WERI-Rb-1 (cell line): ENCODE measurements around the gene RAB33A.

Source experiments
- DNase-seq: peaks from one replicate; pipeline ENCODE4 v3.0.0-alpha.2; 2020
- H3K27ac ChIP-seq: fragments of 250-450 bp; sonication (Bioruptor Pico); 2 replicates; pipeline ENCODE4 v1.5.1; 2020; ENCODE audit warnings: mild to moderate bottlenecking, moderate library complexity
- H3K27me3 ChIP-seq: fragments of 250-450 bp; sonication (Bioruptor Pico); 2 replicates; pipeline ENCODE4 v1.5.1; 2021; ENCODE audit warnings: mild to moderate bottlenecking, low read depth, moderate library complexity; ENCODE audit not compliant: insufficient read depth, severe bottlenecking
- H3K36me3 ChIP-seq: fragments of 250-450 bp; sonication (Bioruptor Pico); 2 replicates; pipeline ENCODE4 v1.5.1; 2020; ENCODE audit warnings: mild to moderate bottlenecking, moderate library complexity
- H3K4me3 ChIP-seq: 2 replicates; pipeline ENCODE4 v1.5.1; 2011; ENCODE audit warnings: low read depth, mild to moderate bottlenecking, control low read depth, low read length
- H3K9me3 ChIP-seq: fragments of 250-450 bp; sonication (Bioruptor Pico); 2 replicates; pipeline ENCODE4 v1.5.1; 2021; ENCODE audit warnings: mild to moderate bottlenecking, moderate library complexity; ENCODE audit not compliant: severe bottlenecking
- CTCF ChIP-seq: IDR thresholded peaks from 2 replicates; pipeline ENCODE4 v1.5.1; 2011; ENCODE audit warnings: low read depth, mild to moderate bottlenecking, control low read depth, inconsistent platforms, low read length

Gene RAB33A

GRCh38 chrX:130165703-130166502 lies 5.9 kb upstream of the RAB33A start, which contains the start of gene AIFM1:
Gene AIFM1 (minus strand): TSS chrX:130165841. CDS start chrX:130165656, 185 bp downstream.
- peak within 1 kb of the TSS; percentile 93 for H3K27ac ChIP-seq
- H3K4me3 ChIP-seq, result peak within 1 kb of the TSS; percentile 79
- no peaks in the 10 kb centered on the region; the same call in 1 of the 2 replicates for H3K36me3 ChIP-seq
- peaks cover 3% of the 10 kb centered on the region for H3K9me3 ChIP-seq
- TF ChIP-seq CTCF, result no peak
- peaks cover 3% of the 10 kb centered on the region for H3K27me3 ChIP-seq
- DNase-seq, result peak; percentile 95

- TF ChIP-seq CTCF, result no peak
- no peaks in the 10 kb centered on the region; the same call in 1 of the 2 replicates for H3K36me3 ChIP-seq
- peaks cover 3% of the 10 kb centered on the region for H3K9me3 ChIP-seq
- peak overlapping the region; percentile 79 for H3K4me3 ChIP-seq
- H3K27me3 ChIP-seq, result peaks cover 3% of the 10 kb centered on the region
- no peak for DNase-seq
- peak overlapping the region; percentile 93 for H3K27ac ChIP-seq
Observed at GRCh38 chrX:130166503-130166777, 5.3 kb upstream of the RAB33A start.

- Histone ChIP-seq H3K27ac (no peak overlapping the region; the same call in 1 of the 2 replicates), H3K9me3 (peaks cover 3% of the 10 kb centered on the region), H3K36me3 (no peaks in the 10 kb centered on the region; the same call in 1 of the 2 replicates), H3K4me3 (peak overlapping the region; percentile 79), H3K27me3 (peaks cover 3% of the 10 kb centered on the region)
- TF ChIP-seq CTCF, result no peak
- DNase-seq, result no peak
Observed at GRCh38 chrX:130167040-130167439, 4.7 kb upstream of the RAB33A start.

GRCh38 chrX:130170752-130171445 lies 863 bp upstream of the RAB33A start:
- Histone ChIP-seq H3K4me3 (no peak overlapping the region), H3K36me3 (no peaks in the 10 kb centered on the region), H3K27ac (no peak overlapping the region), H3K27me3 (peaks cover 3% of the 10 kb centered on the region), H3K9me3 (no peaks in the 10 kb centered on the region)
- TF ChIP-seq CTCF, result no peak
- no peak for DNase-seq

- no peaks in the 10 kb centered on the region for H3K36me3 ChIP-seq
- DNase-seq, result no peak
- H3K27ac ChIP-seq, result no peak overlapping the region
- TF ChIP-seq CTCF, result no peak
- H3K9me3 ChIP-seq, result no peaks in the 10 kb centered on the region
- H3K27me3 ChIP-seq, result peaks cover 3% of the 10 kb centered on the region
- H3K4me3 ChIP-seq, result no peak overlapping the region
Observed at GRCh38 chrX:130172127-130172845, 524 bp downstream of the RAB33A start.
